Duodenal mucosa (tissue), 2 donors: ENCODE data around the gene LRRC47.

ENCODE experiments used
- H3K27ac ChIP-seq: one replicate; pipeline ENCODE4 v1.7.0; 2013; ENCODE audit warnings: low read depth, low read length
- H3K27me3 ChIP-seq, 2 donors: one replicate each; pipeline ENCODE4 v1.7.0; 2013; ENCODE audit warnings: low read length in 2 of 2, control low read depth in 1 of 2; ENCODE audit not compliant: insufficient read depth in 2 of 2, control insufficient read depth in 1 of 2
- H3K36me3 ChIP-seq, 2 donors: one replicate each; pipeline ENCODE4 v1.7.0; 2013; ENCODE audit warnings: low read length in 2 of 2, control low read depth in 1 of 2; ENCODE audit not compliant: insufficient read depth in 2 of 2, control insufficient read depth in 1 of 2
- H3K4me1 ChIP-seq, 2 donors: one replicate each; pipeline ENCODE4 v1.7.0; 2013; ENCODE audit warnings: low read length in 2 of 2, control low read depth in 1 of 2; ENCODE audit not compliant: insufficient read depth in 2 of 2, control insufficient read depth in 1 of 2
- H3K4me3 ChIP-seq, 2 donors: one replicate each; pipeline ENCODE4 v1.7.0; 2013; ENCODE audit warnings: low read length in 2 of 2, low read depth in 1 of 2
- H3K9ac ChIP-seq, 2 donors: one replicate each; pipeline ENCODE4 v1.7.0; 2013; ENCODE audit warnings: low read length in 2 of 2, low read depth in 1 of 2
- H3K9me3 ChIP-seq, 2 donors: one replicate each; pipeline ENCODE4 v1.7.0; 2013; ENCODE audit warnings: low read length in 2 of 2, control low read depth in 1 of 2; ENCODE audit not compliant: control insufficient read depth in 1 of 2

Gene LRRC47

DNA sequence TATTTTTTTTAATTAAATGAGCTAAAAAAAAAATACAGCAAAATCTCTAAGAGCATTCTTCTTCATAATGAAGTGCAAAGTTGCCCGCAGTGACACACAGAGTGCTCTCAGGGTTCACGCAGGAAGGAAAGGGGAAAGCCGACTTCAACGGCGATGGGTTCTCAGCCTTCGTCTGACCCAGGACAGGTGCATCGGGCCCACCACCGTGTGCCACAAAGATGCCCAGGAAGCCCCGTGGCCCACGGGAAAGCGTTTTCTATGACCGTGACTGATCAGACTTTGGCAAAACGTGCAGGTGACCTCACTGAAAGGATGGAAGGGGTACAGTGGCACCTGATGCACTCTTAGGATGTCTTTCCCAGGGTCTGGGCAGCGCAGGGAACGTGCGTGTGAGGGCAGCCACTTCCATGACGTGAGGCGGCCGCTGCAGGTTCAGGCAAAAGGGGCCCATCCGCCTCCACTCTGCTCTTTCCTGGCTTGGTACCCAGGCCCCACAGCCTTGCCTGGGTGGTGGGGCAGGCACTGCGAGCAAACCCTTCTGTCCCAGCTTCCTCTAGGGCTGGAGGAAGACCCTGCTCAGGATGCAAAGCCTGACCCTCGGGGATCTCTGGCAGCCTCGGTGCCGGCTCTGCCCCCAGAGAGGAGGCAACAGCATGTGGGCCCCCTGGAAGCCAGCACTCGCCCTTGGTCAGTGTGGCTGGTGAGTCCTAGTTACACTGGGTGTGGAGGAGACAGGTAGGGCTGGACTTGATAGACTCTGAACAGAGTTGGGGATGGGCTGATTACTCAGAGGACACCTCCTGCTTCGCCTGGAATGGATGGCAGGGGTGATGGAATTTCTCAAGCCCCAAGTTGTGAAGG lies 8.3 kb downstream of the LRRC47 start:
- peaks cover 0 to 6% of the 10 kb centered on the region in 2 donors for H3K4me1 ChIP-seq
- no peak overlapping the region for H3K27ac ChIP-seq
- H3K36me3 ChIP-seq: peaks cover 16 to 58% of the 10 kb centered on the region in 2 donors
- H3K4me3 ChIP-seq: no peak overlapping the region
- H3K27me3 ChIP-seq: no peaks in the 10 kb centered on the region
- no peaks in the 10 kb centered on the region for H3K9me3 ChIP-seq
- H3K9ac ChIP-seq: no peak overlapping the region

DNA sequence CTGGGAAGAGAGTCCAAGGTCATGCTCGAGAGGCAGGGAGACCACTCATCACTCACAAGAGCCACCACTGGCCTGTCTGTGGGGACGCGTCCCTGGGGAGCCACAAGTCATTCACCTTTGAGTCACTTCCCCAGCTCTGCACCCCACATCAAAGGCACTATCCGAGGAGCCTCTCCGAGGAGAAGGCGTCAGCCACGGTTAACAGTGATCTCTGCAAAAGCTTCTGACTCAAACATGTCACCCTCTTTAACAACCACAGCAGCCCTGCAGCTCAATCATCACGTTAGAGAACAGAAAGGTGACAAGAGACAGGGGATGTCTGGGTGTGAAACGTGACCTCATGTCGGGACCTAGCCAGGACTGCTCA lies 9.0 kb downstream of the LRRC47 start:
- Histone ChIP-seq H3K27ac (no peak overlapping the region), H3K4me1 (peaks cover 0 to 6% of the 10 kb centered on the region in 2 donors), H3K36me3 (peaks cover 16 to 64% of the 10 kb centered on the region in 2 donors), H3K9me3 (no peaks in the 10 kb centered on the region), H3K27me3 (no peaks in the 10 kb centered on the region), H3K4me3 (no peak overlapping the region), H3K9ac (no peak overlapping the region)

DNA sequence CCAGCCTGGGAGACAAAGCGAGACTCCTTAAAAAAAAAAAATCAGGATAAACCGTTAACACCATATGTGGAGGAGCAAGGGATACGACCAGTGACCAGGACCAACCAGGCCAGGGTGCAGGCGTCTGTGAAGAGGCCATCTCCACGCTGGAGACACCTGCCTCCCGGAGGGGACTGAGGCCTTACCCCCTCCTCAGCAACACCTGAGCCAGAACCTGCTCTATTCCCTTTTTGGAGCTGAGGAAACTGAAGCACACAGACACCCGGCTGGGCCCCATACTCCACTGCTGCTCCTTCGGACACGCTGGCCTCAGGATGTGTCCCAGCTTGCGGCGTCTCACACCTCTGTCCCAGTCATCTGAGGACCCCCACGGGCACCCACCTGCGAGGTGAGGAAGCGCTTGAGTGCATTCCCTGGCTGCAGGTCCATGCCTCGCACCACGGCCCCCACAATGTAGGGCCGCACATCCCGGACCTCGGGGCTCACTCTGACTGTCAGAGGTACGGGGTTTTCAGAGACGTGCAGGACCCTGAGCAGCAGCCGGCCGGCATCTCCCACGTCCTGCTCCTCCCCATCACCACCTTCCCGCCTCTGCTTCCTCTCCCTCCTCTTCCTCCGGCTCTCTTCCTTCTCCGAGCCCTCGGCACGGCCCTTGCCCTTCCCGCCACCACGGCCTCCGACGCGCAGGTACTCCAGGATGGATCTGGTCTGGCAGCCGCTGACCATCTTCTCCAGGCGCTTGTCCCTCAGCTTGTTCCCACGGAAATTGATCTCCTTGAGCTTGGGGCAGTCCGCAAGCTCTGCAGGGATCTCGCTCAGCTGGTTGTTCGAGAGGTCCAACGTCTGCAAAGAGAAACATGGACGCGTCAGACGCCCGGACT lies 9.6 kb downstream of the LRRC47 start:
- H3K4me3 ChIP-seq: no peak overlapping the region

DNA sequence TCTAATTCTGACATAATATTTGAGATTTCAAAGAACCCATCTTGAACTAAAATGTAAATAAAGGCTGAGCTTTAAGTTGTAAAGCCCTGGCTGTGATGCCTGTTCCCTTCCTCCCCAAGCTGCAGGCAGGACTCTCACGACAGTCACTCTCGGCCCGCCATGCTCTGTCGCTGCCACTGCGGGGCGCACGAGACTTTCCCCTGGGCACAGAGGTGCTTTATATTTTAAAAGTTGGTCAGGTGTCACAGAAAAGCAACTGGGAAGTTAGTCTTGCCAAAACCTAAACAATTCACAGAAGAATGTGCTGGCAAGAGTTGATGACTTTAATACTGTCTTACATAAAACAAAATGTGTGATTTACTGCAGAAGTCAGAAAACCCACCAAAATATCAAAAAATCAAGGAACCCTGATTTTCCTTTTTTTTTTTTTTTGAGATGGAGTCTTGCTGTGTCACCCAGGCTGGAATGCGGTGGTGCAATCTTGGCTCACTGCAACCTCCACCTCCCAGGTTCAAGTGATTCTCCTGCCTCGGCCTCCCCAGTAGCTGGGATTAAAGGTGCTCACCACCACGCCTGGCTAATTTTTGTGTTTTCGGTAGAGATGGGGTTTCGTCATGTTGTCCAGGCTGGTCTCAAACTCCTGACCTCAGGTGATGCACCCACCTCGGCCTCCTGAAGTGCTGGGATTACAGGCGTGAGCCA lies 10.7 kb downstream of the LRRC47 start:
- Histone ChIP-seq H3K27ac (no peak overlapping the region), H3K27me3 (no peaks in the 10 kb centered on the region), H3K9ac (no peak overlapping the region), H3K36me3 (peaks cover 18 to 79% of the 10 kb centered on the region in 2 donors), H3K4me1 (peaks cover 0 to 6% of the 10 kb centered on the region in 2 donors), H3K4me3 (no peak overlapping the region), H3K9me3 (no peaks in the 10 kb centered on the region)

More for the DNA sequence above, 9.6 kb downstream of the LRRC47 start:
- no peaks in the 10 kb centered on the region for H3K27me3 ChIP-seq
- peaks cover 0 to 6% of the 10 kb centered on the region in 2 donors for H3K4me1 ChIP-seq
- H3K36me3 ChIP-seq: peaks cover 12 to 70% of the 10 kb centered on the region in 2 donors
- no peak overlapping the region for H3K27ac ChIP-seq
- no peak overlapping the region for H3K9ac ChIP-seq
- H3K9me3 ChIP-seq: no peaks in the 10 kb centered on the region

DNA sequence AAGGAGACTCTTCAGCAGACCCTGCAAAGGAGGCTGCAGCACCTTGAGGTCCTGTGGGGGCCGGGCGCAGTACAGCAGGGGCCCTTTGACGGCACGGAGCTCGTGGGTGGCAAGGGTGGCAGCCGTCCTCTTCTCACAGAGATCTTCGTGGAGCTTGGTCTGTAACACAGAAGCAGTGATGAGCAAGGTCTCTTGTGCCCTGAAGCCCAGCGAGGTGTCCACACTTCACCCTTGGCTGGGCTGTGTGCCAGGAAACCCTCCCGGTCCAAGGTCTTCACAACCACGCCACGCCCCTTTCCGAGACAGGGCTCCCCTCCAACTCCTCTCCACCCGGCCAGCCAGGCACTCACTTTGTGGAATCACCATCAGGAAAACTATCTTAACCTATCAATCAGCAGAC lies 11.3 kb downstream of the LRRC47 start:
- peaks cover 23 to 80% of the 10 kb centered on the region in 2 donors for H3K36me3 ChIP-seq
- H3K27ac ChIP-seq: no peak overlapping the region

DNA sequence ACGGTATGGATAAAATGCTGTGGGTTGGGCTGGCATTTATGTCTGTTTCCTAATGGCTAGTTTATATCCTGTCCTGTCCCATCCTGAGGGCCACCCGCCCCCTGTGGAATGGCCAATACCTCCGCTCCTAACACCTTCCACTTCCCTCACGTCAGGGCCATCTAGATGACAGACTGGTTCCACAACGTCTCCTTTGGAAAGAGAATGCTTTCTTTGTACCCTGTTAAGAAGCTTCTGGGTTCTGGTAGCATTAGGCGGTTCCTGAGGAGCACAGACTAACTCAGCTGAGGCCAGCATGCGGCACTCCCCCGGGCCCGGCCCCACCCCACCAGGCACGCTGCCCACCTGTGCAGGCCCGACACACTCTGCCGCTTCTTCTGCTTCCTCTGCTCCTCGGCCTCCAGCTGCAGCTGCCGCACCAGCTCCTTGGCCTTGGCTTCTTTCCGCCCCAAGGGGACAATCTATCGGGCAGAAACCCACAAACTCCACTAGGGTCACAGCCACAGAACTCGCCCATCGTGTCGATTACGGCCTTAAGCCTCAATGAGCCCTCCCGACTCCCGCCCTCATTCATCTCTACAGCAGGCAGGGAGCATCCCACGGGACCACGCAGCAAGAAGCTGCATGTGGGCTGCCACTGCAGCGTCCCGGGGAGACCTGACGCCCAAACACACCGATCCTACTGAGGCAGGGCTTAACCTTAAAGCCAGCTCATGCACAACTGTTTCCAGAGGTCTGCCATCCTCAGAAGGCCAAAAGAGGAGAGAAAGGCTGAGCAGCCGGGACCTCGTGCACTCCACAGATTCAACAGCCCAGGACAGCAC lies 12.4 kb downstream of the LRRC47 start:
- no peak overlapping the region for H3K9ac ChIP-seq
- H3K4me1 ChIP-seq: peaks cover 0 to 6% of the 10 kb centered on the region in 2 donors
- no peaks in the 10 kb centered on the region for H3K9me3 ChIP-seq
- H3K27ac ChIP-seq: no peak overlapping the region
- no peaks in the 10 kb centered on the region for H3K27me3 ChIP-seq
- H3K4me3 ChIP-seq: no peak overlapping the region
- peaks cover 29 to 92% of the 10 kb centered on the region in 2 donors for H3K36me3 ChIP-seq

More for the DNA sequence above, 11.3 kb downstream of the LRRC47 start:
- Histone ChIP-seq H3K27me3 (no peaks in the 10 kb centered on the region), H3K9ac (no peak overlapping the region), H3K4me1 (peaks cover 0 to 6% of the 10 kb centered on the region in 2 donors), H3K9me3 (no peaks in the 10 kb centered on the region), H3K4me3 (no peak overlapping the region)

DNA sequence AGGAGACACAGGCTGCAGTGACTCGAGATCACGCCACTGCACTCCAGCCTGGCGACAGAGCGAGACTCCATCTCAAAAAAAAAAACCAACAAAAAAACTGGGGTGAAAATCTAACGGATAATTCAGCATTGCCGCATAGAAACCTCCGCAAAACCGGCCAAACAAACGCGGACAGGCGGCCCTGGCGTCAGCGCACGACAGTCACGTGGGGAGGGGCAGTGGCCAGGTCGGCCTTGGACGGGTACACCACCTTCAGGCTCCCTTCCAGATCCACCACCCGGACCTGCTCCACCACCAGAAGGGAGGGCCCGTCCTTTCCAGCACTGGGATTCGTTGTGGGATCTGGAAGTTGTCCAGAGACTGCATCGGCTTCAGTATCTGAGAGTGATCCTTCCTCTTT lies 15.4 kb downstream of the LRRC47 start:
- peaks cover 0 to 12% of the 10 kb centered on the region in 2 donors for H3K4me1 ChIP-seq
- peaks cover 21 to 68% of the 10 kb centered on the region in 2 donors for H3K36me3 ChIP-seq
- H3K27ac ChIP-seq: no peak overlapping the region

DNA sequence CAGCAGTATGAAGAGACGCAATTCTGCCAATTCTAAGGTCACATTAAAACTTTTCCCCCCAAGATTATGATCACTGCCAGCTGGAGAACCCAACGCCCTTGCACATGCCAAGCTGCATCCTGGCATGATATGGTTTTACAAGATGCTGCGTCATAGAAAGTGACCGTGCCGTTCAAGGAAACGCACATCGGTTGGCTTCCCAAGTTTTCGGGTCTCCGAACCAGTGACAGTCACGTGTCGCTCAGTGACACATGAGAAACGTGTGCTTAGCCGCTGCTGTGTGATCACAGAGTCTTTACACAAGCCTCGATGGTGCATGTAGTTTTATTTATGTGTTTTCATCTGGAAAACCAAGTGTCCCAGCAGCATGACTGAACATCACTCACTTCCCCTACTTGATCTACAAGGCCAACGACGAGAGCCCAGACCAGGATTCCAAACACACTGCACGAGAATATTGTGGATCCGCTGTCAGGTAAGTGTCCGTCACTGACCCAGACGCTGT lies 16.3 kb downstream of the LRRC47 start:
- H3K27ac ChIP-seq: no peak overlapping the region
- H3K36me3 ChIP-seq: peaks cover 20 to 62% of the 10 kb centered on the region in 2 donors
- H3K9ac ChIP-seq: no peak overlapping the region
- H3K4me3 ChIP-seq: no peak overlapping the region
- no peaks in the 10 kb centered on the region for H3K9me3 ChIP-seq
- H3K27me3 ChIP-seq: no peaks in the 10 kb centered on the region
- peaks cover 0 to 16% of the 10 kb centered on the region in 2 donors for H3K4me1 ChIP-seq

More for the DNA sequence above, 15.4 kb downstream of the LRRC47 start:
- Histone ChIP-seq H3K9me3 (no peaks in the 10 kb centered on the region), H3K27me3 (no peaks in the 10 kb centered on the region), H3K4me3 (no peak overlapping the region), H3K9ac (no peak overlapping the region)

DNA sequence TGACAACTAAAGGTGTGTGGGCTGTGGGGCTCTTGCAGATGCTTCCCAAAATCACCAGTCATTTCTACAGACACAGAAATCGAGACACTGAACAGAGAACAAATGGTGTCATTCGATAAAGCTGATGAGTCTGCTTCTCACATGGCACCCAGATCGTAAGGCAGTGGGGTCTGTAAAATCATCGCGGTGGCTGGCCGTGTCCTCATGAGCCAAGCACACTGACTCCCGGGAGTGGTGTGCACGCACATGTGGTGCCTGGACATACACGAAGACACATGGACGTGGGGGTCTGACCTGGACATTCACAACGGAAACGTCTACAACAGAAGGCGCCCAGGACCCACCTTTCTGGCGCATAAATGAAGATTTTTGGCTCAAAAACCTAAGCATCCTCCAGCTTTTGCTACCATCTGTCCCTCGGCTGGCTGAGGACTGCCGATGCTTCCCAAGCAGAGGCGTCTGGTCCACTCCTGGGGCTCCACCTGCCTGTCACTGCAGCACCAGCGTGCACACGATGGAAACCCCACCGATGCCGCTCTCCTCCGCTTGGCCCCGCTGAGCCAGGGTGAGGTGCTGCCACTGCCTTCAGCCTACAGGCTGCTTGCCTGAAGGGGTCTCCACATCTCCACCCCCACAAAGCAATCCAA lies 16.9 kb downstream of the LRRC47 start:
- no peaks in the 10 kb centered on the region for H3K9me3 ChIP-seq
- peaks cover 17 to 57% of the 10 kb centered on the region in 2 donors for H3K36me3 ChIP-seq
- no peak overlapping the region for H3K27ac ChIP-seq
- H3K9ac ChIP-seq: no peak overlapping the region
- H3K4me1 ChIP-seq: peaks cover 0 to 16% of the 10 kb centered on the region in 2 donors
- no peaks in the 10 kb centered on the region for H3K27me3 ChIP-seq
- no peak overlapping the region for H3K4me3 ChIP-seq
